ENCODE results near the gene NEO1.

NEO1 gene

GRCh38 chr15:73270366-73271097, 218.3 kb downstream of the NEO1 start:
- TF ChIP-seq CTCF (IDR thresholded peaks at IDR 0.05) (no peak), ZFX (IDR thresholded peaks at IDR 0.05; ENCODE audit: borderline replicate concordance) (no peak)
- H3K27ac ChIP-seq = no peak overlapping the region

- no peak overlapping the region for H3K27ac ChIP-seq
- TF ChIP-seq ZFX (IDR thresholded peaks at IDR 0.05; ENCODE audit: borderline replicate concordance) (no peak), CTCF (IDR thresholded peaks at IDR 0.05) (peak; percentile 88)
These were observed 221.1 kb downstream of the NEO1 start for GRCh38 chr15:73273181-73274002.

GRCh38 chr15:73275862-73276261, 223.6 kb downstream of the NEO1 start:
- TF ChIP-seq CTCF (IDR thresholded peaks at IDR 0.05) = no peak
- no peak for TF ChIP-seq ZFX (IDR thresholded peaks at IDR 0.05; ENCODE audit: borderline replicate concordance)
- no peak overlapping the region for H3K27ac ChIP-seq

- no peak for TF ChIP-seq CTCF (IDR thresholded peaks at IDR 0.05)
- no peak for TF ChIP-seq ZFX (IDR thresholded peaks at IDR 0.05; ENCODE audit: borderline replicate concordance)
- no peak overlapping the region for H3K27ac ChIP-seq
These were observed 230.5 kb downstream of the NEO1 start for GRCh38 chr15:73282567-73283365.

- TF ChIP-seq CTCF (IDR thresholded peaks at IDR 0.05) (no peak), ZFX (IDR thresholded peaks at IDR 0.05; ENCODE audit: borderline replicate concordance) (no peak)
- H3K27ac ChIP-seq = no peak overlapping the region
These were observed 231.2 kb downstream of the NEO1 start for GRCh38 chr15:73283366-73283962.

GRCh38 chr15:73284090-73284716, 231.9 kb downstream of the NEO1 start:
- H3K27ac ChIP-seq = no peak overlapping the region
- TF ChIP-seq ZFX (IDR thresholded peaks at IDR 0.05; ENCODE audit: borderline replicate concordance) = no peak
- TF ChIP-seq CTCF (IDR thresholded peaks at IDR 0.05) = peak; percentile 23
